Neuronal stem cell (in vitro differentiated cells): ENCODE data around the gene CCDC15.

ENCODE experiments used
- DNase-seq: peaks from one replicate; pipeline ENCODE4 v3.0.0-alpha.2; 2013; ENCODE audit warnings: low spot score
- H2AFZ ChIP-seq: one replicate; pipeline ENCODE4 v1.6.1; 2013; ENCODE audit warnings: mild to moderate bottlenecking, low read length, inconsistent platforms
- H2AK5ac ChIP-seq: 2 replicates; pipeline ENCODE4 v1.6.1; 2013; ENCODE audit warnings: low read depth, mild to moderate bottlenecking, inconsistent platforms, low read length, moderate library complexity, mixed read lengths
- H2BK120ac ChIP-seq: 2 replicates; pipeline ENCODE4 v1.6.1; 2013; ENCODE audit warnings: low read depth, mild to moderate bottlenecking, inconsistent platforms, low read length, moderate library complexity, mixed read lengths
- H2BK12ac ChIP-seq: one replicate; pipeline ENCODE4 v1.6.1; 2013; ENCODE audit warnings: low read length, inconsistent platforms
- H2BK15ac ChIP-seq: 2 replicates; pipeline ENCODE4 v1.6.1; 2013; ENCODE audit warnings: mild to moderate bottlenecking, low read length, inconsistent platforms, mixed read lengths
- H2BK5ac ChIP-seq: one replicate; pipeline ENCODE4 v1.6.1; 2013; ENCODE audit warnings: inconsistent platforms, mild to moderate bottlenecking, low read length, moderate library complexity
- H3K14ac ChIP-seq: one replicate; pipeline ENCODE4 v1.6.1; 2013; ENCODE audit warnings: low read length, inconsistent platforms
- H3K18ac ChIP-seq: 2 replicates; pipeline ENCODE4 v1.6.1; 2013; ENCODE audit warnings: low read length, inconsistent platforms
- H3K23ac ChIP-seq: 2 replicates; pipeline ENCODE4 v1.6.1; 2013; ENCODE audit warnings: low read depth, mild to moderate bottlenecking, mixed read lengths, low read length, inconsistent platforms; ENCODE audit not compliant: poor library complexity
- H3K27ac ChIP-seq: replicated peaks from 3 replicates; pipeline ENCODE4 v1.5.1; 2013; ENCODE audit warnings: low read length, inconsistent platforms
- H3K27me3 ChIP-seq, 3 experiments: 2 replicates each; pipeline ENCODE4 v1.6.1; 2013; ENCODE audit warnings: low read length in 3 of 3, mild to moderate bottlenecking in 2 of 3, inconsistent platforms in 1 of 3, low read depth in 1 of 3, mixed read lengths in 1 of 3, moderate library complexity in 1 of 3; ENCODE audit not compliant: control insufficient read depth in 3 of 3, insufficient read depth in 3 of 3
- H3K36me3 ChIP-seq, 2 donors: replicated peaks in 1 of 2; 2 replicates each; pipeline ENCODE4 v1.6.1; 2013; ENCODE audit warnings: low read length in 2 of 2; ENCODE audit not compliant: control insufficient read depth in 2 of 2, insufficient read depth in 2 of 2
- H3K4ac ChIP-seq: 2 replicates; pipeline ENCODE4 v1.6.1; 2013; ENCODE audit warnings: inconsistent platforms, mild to moderate bottlenecking, low read length, moderate library complexity
- H3K4me1 ChIP-seq, 2 donors: 1 replicate in 1 of 2; 2 replicates in 1 of 2; pipeline ENCODE4 v1.6.1; 2013; ENCODE audit warnings: low read length in 2 of 2, low read depth in 1 of 2; ENCODE audit not compliant: control insufficient read depth in 2 of 2, insufficient read depth in 1 of 2
- H3K4me2 ChIP-seq: one replicate; pipeline ENCODE4 v1.6.1; 2013; ENCODE audit warnings: mild to moderate bottlenecking, low read length, inconsistent platforms; ENCODE audit not compliant: insufficient read depth, poor library complexity, severe bottlenecking
- H3K4me3 ChIP-seq, 2 donors: 2 replicates each; pipeline ENCODE4 v1.5.1; 2013; ENCODE audit warnings: low read length in 2 of 2, mild to moderate bottlenecking in 2 of 2, inconsistent platforms in 1 of 2, moderate library complexity in 1 of 2
- H3K79me1 ChIP-seq: one replicate; pipeline ENCODE4 v1.6.1; 2013; ENCODE audit warnings: low read depth, mild to moderate bottlenecking, inconsistent platforms, low read length, moderate library complexity
- H3K9ac ChIP-seq: one replicate; pipeline ENCODE4 v1.6.1; 2013; ENCODE audit warnings: mild to moderate bottlenecking, low read depth, low read length, inconsistent platforms; ENCODE audit not compliant: poor library complexity
- H3K9me3 ChIP-seq, 2 donors: replicated peaks in 1 of 2; 2 replicates each; pipeline versions ENCODE3 to v1.6.1; 2013; ENCODE audit warnings: low read length in 2 of 2, mild to moderate bottlenecking in 2 of 2, inconsistent platforms in 1 of 2, low read depth in 1 of 2, mixed read lengths in 1 of 2, moderate library complexity in 1 of 2; ENCODE audit not compliant: control insufficient read depth in 2 of 2, insufficient read depth in 1 of 2
- H4K8ac ChIP-seq: one replicate; pipeline ENCODE4 v1.6.1; 2013; ENCODE audit warnings: low read depth, mild to moderate bottlenecking, inconsistent platforms, low read length, moderate library complexity
- H4K91ac ChIP-seq: one replicate; pipeline ENCODE4 v1.6.1; 2013; ENCODE audit warnings: low read length, low read depth, mild to moderate bottlenecking, inconsistent platforms; ENCODE audit not compliant: poor library complexity
- WGBS, 2 donors: extraction: QIAGEN DNeasy Blood & Tissue Kit; methylation state at CpG; one replicate each; pipeline ENCODE4 v1.1.7; 2013; ENCODE audit warnings: missing lambda C conversion rate in 2 of 2, mixed read lengths in 1 of 2; ENCODE audit not compliant: insufficient read length in 2 of 2, insufficient replicate concordance in 1 of 2; ENCODE audit errors: extremely low coverage in 2 of 2; 5-methylcytosine and 5-hydroxymethylcytosine counted together

The CCDC15 gene

DNA sequence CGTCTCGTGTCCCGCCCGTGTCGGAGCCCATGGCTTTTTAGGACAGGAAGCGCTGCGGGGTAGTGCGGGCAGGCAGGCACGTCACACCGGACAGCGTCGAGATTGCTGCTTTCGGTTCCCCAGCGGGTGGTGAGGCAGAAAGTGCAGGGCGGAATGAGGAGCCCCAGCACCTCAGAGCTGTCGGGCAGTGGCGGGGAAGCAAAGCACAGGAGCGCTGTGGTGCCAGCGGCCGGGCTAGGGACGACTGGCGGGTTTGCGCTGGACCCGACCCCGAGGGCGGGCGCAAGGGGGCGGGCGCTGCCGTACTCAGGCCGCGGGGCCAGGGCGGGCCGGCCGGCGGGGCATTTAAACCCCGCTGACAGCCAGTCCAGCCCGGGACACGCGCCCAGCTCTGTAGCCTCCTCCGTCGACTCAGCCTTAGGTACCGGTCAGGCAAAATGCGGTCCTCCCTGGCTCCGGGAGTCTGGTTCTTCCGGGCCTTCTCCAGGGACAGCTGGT lies 109.0 kb downstream of the CCDC15 start, which contains the start of gene SLC37A2:
Gene SLC37A2 (plus strand): TSS at position 375 of the 498 bp plus-strand sequence. CDS start 63 bp downstream, at position 438.
- peak; percentile 62 for DNase-seq
- Histone ChIP-seq H3K36me3 (no peaks in the 10 kb centered on the region), H2AFZ (peak within 1 kb of the TSS; percentile 98), H2BK120ac (peak within 1 kb of the TSS; percentile 77), H2BK5ac (peak within 1 kb of the TSS; percentile 16), H3K4me3 (peak within 1 kb of the TSS; percentile 56 to 81), H2BK15ac (peak within 1 kb of the TSS; percentile 43), H4K91ac (no peak within 1 kb of the TSS), H3K4me1 (peaks cover 0 to 6% of the 10 kb centered on the region in 2 donors), H2BK12ac (peak within 1 kb of the TSS; percentile 96), H3K79me1 (no peaks in the 10 kb centered on the region), H3K27me3 (peaks cover 0 to 53% (median 28%) of the 10 kb centered on the region in 3 experiments), H3K4ac (no peak within 1 kb of the TSS), H3K27ac (no peak within 1 kb of the TSS), H3K18ac (peak within 1 kb of the TSS; percentile 92), H3K23ac (peak within 1 kb of the TSS; percentile 46), H3K14ac (peak within 1 kb of the TSS; percentile 87), H4K8ac (no peak within 1 kb of the TSS), H3K4me2 (peak within 1 kb of the TSS; percentile 100), H2AK5ac (peak within 1 kb of the TSS; percentile 32), H3K9me3 (no peaks in the 10 kb centered on the region), H3K9ac (peak within 1 kb of the TSS; percentile 90)
- WGBS, 2 donors, result no CpG with 5 or more reads among the region's 46 CpGs

DNA sequence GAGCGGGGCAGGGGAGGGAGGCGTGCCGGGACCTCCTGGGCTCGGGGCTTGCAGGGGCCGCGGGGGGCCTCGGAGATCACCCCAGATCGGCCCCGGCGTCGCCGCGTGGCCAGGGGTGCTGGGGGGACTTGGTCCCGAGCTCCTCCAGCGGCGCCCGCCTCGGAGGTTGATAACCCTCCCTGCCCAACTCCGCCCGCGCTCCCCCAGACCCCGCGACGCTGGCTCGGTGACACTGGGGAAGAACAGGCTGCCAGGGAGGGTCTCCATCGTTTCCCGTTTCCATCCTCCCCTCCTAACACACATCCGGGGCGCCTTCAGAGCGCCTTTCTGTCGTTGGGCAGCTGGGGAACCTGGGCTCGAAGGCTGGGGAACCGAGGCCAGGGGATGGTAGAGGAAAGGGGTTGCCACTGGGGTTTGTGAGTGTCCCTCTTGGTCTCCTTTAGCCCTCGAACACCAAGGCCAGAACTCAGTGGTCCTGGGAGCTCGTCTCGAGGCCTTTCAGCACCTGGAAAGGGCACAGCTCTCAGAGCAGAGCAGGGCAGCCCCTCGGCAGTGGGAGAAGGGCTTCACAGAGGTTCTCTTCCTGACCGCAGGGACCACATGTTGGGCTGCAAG lies 109.5 kb downstream of the CCDC15 start:
- Histone ChIP-seq H2AFZ (peak overlapping the region; percentile 98), H3K4me3 (peak overlapping the region; percentile 56 to 81), H3K79me1 (no peaks in the 10 kb centered on the region), H3K14ac (peak overlapping the region; percentile 67), H3K4me1 (peaks cover 0 to 6% of the 10 kb centered on the region in 2 donors), H2BK15ac (no peak overlapping the region), H3K4me2 (peak overlapping the region; percentile 100), H3K36me3 (no peaks in the 10 kb centered on the region), H2BK5ac (no peak overlapping the region), H2AK5ac (no peak overlapping the region), H3K23ac (peak overlapping the region; percentile 46), H3K4ac (no peak overlapping the region), H4K91ac (no peak overlapping the region), H3K18ac (peak overlapping the region; percentile 92), H2BK120ac (no peak overlapping the region), H2BK12ac (peak overlapping the region; percentile 46), H3K9ac (peak overlapping the region; percentile 88), H3K27ac (no peak overlapping the region), H4K8ac (no peak overlapping the region), H3K9me3 (no peaks in the 10 kb centered on the region), H3K27me3 (peaks cover 0 to 53% (median 28%) of the 10 kb centered on the region in 3 experiments)
- WGBS, 2 donors, result no CpG with 5 or more reads among the region's 38 CpGs
- DNase-seq, result peak; percentile 14

DNA sequence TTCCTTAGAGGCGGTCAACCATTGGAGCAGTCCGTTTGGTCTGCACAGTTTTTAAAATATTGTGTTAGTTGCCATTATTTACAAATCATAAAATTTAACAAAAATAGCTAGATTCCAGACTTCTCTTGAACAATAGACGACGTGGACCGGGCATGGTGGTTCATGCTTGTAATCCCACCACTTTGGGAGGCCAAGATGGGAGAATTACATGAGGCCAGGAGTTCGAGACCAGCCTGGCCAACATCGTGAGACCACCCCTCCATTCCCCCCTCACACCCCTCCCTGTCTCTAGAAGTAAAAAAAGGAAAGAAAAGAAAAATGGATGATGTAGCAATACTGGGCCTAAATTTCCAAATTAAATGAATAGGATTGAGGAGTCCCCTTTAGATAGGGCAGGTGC lies 110.1 kb downstream of the CCDC15 start:
- Histone ChIP-seq H3K23ac (peak overlapping the region; percentile 46), H2BK5ac (no peak overlapping the region), H3K27ac (no peak overlapping the region), H2BK15ac (no peak overlapping the region), H4K91ac (no peak overlapping the region), H3K4me1 (peaks cover 0 to 6% of the 10 kb centered on the region in 2 donors), H4K8ac (no peak overlapping the region), H3K9ac (no peak overlapping the region), H3K9me3 (no peaks in the 10 kb centered on the region), H3K14ac (no peak overlapping the region), H2BK12ac (no peak overlapping the region), H3K4me3 (no peak overlapping the region), H3K36me3 (no peaks in the 10 kb centered on the region), H3K4ac (no peak overlapping the region), H2BK120ac (no peak overlapping the region), H2AK5ac (no peak overlapping the region), H3K27me3 (peaks cover 0 to 53% (median 28%) of the 10 kb centered on the region in 3 experiments), H3K18ac (peak overlapping the region; percentile 89), H3K79me1 (no peaks in the 10 kb centered on the region), H2AFZ (no peak overlapping the region), H3K4me2 (no peak overlapping the region)
- no CpG with 5 or more reads among the region's 7 CpGs for WGBS, 2 donors
- DNase-seq, result no peak

DNA sequence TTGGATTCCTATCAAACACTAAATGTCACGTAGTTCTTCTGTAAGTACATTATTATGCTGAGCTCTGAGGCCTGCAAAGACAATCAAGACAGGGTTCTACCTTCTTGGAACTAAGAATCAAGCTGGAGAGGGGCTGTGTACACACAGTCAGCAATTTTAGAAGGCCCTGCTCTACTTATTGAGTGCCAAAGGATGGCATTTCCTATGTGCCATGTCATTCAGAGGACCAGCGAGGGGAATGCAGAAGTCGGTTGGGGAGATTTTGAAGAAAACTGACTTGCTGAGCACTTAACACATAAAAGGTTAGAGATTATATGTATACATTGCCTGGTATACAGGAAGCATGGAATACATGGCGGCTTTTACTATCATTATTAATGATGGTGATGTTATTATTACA lies 114.4 kb downstream of the CCDC15 start:
- no CpG with 5 or more reads among the region's 4 CpGs for WGBS, 2 donors
- no peak overlapping the region for H3K4ac ChIP-seq

More for the DNA sequence above, 114.4 kb downstream of the CCDC15 start:
- H2BK15ac ChIP-seq, result no peak overlapping the region
- no peak overlapping the region for H4K8ac ChIP-seq
- H3K9me3 ChIP-seq, result no peaks in the 10 kb centered on the region
- no peak overlapping the region for H3K23ac ChIP-seq
- H2AFZ ChIP-seq, result no peak overlapping the region
- peaks cover 0 to 30% (median 10%) of the 10 kb centered on the region in 3 experiments for H3K27me3 ChIP-seq
- no peak overlapping the region for H3K14ac ChIP-seq
- H3K4me2 ChIP-seq, result no peak overlapping the region
- no peak overlapping the region for H3K18ac ChIP-seq
- H3K27ac ChIP-seq, result no peak overlapping the region
- no peak overlapping the region for H3K4me3 ChIP-seq
- no peak overlapping the region for H2AK5ac ChIP-seq
- no peaks in the 10 kb centered on the region for H3K36me3 ChIP-seq
- no peak overlapping the region for H2BK120ac ChIP-seq
- no peak overlapping the region for H4K91ac ChIP-seq
- DNase-seq, result no peak
- H3K79me1 ChIP-seq, result no peaks in the 10 kb centered on the region
- H3K4me1 ChIP-seq, result peaks cover 7 to 8% of the 10 kb centered on the region in 2 donors
- no peak overlapping the region for H2BK12ac ChIP-seq
- no peak overlapping the region for H2BK5ac ChIP-seq
- no peak overlapping the region for H3K9ac ChIP-seq
